GM21717 (cell line): Measurements from ENCODE around the gene RASA3.
"Not testable (repeated sequence)": the region's sequence is repeated elsewhere in the genome, so short reads cannot be mapped to it uniquely, and the experiment has no call there.

ENCODE experiments used
- ATAC-seq: cut with Tn5 transposase; IDR thresholded peaks from one replicate; pipeline ENCODE4 v1.9.1; 2021; ENCODE audit warnings: mild to moderate bottlenecking, moderate library complexity; ENCODE audit not compliant: unreplicated experiment

Gene RASA3

DNA sequence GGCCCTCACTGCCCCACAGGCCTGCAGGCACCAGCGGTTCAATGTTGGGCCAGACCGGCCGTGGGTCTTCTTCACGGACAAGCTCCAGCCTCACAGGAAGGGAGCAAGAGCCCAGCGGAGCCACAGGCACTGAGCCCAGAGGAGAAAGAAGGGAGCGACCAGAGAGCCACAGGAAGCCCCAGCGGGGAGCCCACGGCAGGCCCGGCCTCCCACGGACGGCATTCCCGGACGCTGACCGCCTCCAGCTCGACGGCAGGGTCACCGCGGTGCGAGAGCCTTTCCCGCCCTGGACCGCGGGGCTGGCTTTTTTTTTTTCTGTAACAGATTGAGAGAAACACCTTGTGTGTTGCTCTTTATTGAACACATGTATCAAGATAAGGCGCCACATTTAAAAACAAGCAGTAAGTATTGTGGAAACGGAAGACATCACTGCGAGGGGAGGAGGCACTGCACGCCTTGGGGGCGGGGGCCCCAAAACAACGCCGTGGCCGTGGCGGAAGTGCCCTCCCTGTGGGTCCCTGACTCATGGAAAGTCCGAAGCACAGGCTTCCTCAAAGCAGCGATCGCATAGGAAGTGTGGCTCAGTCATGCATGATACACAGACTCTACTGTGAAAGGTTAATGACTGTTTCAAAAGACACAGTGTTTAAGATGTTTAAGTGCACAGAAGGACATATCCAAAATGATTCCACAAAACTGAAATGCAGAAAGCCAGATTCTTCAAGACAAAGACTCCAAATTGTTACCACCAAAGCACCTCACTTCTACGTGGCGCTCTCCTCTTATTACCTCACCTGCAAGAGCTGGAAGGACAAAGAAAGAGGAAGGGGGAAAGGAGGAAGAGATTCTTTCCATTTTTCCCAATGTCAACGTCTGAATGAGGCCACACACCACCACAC, 3.5 kb downstream of the RASA3 start:
- peak; percentile 65 for ATAC-seq

DNA sequence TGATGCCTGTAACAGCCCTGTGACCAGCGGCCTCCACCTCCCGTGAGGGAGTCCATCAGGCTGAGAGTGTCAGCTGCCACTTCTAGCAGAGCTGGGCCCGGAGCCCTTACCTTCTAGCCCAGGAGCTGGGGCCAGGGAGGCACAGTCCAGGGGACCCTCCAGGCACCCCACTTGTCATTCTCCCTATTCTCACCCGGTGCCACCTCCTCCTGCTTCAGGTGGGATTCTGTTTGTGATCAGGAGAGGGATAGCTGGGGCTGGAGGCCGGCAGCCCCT, 4.1 kb downstream of the RASA3 start:
- no peak for ATAC-seq

DNA sequence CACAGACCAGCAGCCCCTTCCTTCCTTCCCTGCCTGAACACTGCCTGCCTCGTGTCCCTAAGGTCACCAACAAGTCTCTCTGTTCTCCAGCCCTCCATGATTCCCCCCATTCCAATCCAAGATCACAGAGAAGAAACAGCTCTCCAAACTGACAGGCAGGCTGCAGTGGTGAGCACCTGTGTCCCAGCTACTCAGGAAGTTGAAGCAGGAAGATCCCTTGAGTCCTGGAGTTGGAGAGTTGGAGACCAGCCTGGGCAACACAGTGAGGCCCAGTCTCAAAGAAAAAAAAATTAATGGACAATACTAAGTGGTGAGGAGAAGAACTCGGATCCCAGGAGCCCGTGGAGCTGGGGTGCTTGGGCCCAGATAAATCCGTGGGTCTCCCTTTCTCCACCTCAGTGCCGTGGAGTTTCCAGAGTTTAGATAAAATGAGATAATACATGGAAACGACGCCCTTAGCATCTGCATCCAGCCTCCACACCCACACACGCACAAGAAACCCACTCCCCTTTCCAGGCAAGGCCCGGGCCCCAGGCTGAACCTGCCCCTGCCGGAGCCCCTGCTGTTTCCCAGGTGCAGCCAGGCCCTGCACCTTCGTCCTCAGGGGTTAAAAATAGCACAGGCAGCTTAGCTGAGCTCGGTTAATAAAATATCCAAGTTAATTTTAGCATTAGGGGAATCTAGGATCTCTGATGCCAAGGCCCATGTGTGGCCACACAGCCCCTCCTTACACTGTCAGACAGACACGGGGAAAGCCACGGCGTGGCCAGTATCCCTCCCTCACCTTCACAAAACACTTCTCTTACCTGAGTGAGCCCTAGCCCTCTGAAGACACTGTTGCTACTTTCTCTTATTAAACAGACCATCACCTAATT, 4.7 kb downstream of the RASA3 start:
- ATAC-seq = no peak

DNA sequence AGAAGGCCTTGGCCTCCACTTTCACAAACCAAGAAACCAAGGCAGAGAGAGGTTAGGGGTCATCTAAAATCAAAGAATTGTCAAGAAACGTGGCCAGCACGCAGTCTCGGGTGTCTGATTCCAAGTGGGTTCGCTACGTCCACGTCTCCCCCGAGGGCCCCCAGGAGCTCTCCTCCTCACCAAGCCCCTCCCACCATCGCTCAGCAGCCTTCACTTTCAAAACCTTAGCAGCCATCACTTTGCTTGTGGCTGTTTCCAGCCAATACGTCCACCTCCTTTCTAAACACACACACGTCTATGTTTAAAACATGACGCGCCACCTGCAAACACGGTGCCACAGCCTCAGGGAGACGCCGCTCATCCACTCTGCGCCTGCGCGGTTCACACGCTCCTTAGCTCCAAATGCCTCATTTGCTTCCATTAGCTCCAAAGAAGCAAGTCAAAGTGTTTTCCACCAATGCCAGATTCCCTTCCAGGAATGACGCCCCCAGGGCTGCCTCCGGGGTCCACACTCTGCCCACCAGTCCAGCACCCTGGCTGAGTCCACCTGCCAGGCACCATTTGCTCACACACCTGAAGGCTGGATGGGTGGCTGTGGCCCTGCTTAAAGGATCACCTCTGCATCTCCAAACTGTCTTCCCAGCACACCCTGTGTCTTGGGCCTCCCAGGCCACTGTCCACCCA, 5.5 kb downstream of the RASA3 start:
- ATAC-seq = no peak

DNA sequence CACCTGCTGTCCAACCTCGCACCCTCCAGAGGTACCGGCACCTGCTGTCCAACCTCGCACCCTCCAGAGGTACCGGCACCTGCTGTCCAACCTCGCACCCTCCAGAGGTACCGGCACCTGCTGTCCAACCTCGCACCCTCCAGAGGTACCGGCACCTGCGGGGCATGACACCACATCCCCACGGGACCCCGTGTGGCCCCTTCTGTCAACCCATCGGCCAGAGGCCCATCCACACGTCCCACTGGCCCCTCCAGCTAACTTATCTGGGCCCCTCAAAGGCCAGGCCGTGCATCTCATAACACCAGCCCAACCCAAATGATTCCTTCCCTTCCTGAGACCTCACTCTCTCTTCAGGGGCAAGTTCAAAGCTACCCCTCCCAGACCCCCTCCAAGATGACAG, 6.3 kb downstream of the RASA3 start:
- ATAC-seq = not testable (repeated sequence)

DNA sequence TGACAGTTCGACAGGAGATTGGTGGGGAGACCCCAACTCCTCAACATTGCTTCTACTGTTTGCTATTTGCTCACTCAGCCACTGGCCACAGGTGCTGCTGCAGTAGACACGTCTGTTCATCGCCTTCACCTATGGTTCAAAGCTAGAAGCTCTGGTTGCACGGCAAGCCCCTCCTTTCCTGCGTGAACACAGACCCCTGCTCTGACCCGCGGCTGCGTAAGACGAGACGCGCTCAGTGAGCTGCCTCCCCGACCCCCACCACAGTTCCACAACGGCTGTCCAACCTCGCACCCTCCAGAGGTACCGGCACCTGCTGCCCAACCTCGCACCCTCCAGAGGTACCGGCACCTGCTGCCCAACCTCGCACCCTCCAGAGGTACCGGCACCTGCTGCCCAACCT, 6.8 kb downstream of the RASA3 start:
- no peak for ATAC-seq

DNA sequence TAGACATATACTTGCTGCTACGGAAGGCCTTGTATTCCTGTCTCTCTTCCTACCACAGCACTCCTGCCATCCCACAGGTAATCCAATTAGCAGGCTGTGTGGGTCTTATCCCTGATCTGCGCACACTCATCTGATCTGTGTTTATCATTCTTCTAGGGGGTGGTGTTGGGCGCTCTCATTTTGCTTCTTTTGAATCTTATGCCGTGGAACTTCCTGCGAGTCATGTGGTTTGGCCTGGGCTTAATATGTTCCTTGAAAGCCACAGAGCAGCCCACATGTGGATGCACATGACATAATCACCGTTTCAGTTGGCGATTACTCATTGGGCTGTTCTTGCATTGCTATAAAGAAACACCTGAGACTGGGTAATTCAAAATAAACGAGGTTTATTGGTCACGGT, 7.5 kb downstream of the RASA3 start:
- no peak for ATAC-seq

DNA sequence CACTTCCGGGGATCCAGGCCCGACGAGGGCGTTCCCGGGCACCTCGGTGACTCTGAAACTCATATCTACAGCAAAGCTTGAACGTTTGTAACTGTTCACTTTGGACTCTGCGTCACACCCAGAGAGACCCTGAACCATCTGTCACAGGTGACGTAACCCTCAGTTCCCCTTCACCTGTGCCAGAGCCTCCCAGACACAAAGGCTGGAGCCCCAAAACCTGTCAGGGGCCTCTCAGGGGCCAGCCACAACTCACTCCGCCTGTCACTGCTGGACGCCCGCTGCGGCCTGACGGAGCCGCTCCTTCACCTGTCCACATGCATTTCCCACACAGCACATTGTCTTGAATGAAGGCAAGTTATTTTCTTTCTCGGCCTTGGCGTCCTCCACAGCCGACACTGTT, 8.0 kb downstream of the RASA3 start:
- no peak for ATAC-seq

DNA sequence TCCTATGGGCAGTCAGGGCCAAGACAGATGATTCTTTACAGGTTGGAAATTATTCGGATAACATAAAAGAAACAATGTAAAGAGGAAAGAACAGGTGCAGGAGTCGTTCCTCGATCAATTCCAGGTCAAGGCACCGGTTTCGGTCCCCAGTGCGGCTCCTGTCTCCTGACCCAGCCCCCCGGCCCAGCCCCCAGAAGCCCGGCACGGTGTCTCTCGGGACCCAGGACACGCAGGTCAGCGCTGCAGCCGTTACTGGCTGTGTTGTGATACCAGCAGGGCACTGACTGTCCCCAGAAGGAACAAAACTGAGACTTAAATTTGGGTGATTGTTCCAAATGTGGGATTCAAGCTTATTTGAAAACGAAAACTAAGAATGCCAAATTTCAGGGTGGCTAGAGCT, 8.5 kb downstream of the RASA3 start:
- ATAC-seq = no peak

DNA sequence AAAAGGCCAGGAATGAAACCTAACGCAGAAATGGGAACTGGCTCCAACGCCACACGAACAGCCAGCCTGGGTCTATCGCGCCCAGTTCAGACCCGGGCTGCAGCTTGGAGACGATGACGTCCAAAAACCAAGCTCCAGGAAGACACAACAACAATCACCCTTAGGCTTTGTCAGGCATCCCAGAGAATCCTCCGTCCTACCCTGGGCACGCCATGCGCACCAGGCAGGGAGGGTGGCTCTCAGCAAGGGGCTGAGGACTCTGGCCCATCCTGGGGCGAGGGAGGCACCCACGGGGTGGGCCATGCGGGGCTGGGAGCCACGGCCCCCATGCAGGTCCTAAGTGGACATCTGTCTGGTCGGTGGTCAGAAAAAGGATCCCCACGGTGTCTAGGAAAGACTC, 9.0 kb downstream of the RASA3 start:
- ATAC-seq = no peak

DNA sequence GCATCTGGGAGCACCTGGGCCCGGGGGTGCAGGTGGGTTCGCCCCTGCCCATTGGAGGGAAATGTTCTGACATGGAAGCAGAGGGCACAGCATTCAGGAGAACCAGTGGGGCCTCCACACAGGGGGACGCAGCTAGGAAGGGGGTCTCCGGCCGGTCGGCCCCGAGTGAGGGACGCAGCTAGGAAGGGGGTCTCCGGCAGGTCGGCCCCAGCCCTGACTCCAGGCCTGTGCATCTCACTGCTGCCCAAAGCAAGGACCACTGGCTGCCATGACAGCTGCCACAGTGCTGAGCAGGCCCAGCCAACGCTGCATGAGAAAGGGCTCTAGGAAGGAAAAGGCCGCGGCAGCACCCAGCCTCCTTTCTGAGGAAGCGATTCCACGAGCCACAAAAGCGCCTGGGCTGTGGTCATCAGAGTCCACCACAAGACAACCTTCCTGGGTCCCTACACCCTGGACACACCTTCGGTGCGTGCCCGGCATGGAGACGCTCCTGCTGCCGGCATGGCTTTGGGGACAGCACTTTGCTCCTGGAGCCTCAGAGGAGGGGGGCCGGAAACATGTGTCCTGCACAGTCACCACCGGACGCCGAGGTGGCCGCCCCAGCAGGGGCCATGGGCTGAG, 9.7 kb downstream of the RASA3 start:
- ATAC-seq = no peak

DNA sequence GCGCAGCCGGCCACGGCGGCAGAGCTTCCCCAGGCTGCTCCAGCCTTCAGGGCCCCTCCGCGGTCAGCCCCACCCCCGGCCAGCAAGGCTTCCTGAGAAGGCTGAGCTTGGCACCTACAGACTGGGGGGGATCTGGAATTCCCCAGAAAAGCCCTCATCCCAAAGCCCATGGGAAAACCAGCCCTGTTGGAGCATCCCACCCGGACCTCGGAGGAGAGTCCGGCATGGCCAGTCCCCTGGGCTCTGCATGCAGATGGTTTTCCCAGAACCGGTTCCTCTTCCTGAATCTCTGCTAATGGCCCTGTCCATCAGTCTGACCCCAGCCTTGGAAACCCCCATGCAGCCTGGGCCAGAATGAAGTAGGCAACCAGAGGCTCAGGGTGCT, 10.3 kb downstream of the RASA3 start:
- no peak for ATAC-seq

DNA sequence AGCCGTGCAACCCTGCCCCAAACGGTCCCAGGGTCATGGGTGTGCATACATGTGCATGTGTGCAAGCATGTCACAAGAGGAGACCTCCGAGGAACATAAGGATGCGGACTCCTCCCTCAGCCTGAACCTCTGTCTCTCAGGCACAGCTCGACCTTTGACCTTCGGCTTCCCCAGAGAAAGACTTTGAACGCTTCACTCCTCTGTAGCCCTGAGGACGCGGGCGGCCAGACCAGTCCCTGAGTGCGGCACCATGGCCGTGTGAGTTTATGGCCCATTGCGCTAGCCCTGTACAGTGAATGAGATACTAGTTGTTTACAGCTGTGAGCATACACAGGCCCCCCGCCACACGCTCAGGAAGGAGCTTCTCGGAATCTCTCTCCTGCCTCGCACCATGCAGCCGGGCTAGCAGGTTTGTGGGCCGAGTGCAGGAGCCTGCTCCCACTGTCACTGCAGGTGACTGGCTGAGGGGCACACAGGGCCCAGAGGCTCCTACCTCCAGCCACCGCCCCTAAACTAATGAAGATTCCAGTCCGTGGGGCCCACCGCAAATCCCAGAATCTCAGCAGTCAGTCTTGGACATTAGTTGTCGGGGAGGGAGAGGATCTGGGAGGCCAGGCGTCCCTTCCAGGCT, 10.8 kb downstream of the RASA3 start:
- ATAC-seq = no peak

DNA sequence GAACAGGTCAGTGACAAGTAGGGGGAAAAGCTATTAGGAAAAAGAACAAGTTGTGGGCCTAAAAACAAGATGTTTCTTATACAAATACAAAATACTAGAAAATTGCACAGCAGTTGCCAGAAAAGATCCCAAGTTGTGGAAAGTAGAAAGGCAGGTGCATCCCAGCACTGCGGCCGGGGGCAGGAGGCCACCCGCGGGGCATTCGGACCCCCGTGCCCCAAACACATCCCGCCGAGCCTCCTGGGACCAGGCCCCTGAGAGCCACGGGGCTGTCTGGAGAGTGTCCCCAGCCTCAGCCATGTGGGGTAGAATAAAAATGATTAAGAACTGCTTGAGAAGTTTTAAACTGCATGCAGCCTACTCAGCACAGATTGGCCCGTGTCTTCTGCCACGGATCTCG, 11.4 kb downstream of the RASA3 start:
- no peak for ATAC-seq

DNA sequence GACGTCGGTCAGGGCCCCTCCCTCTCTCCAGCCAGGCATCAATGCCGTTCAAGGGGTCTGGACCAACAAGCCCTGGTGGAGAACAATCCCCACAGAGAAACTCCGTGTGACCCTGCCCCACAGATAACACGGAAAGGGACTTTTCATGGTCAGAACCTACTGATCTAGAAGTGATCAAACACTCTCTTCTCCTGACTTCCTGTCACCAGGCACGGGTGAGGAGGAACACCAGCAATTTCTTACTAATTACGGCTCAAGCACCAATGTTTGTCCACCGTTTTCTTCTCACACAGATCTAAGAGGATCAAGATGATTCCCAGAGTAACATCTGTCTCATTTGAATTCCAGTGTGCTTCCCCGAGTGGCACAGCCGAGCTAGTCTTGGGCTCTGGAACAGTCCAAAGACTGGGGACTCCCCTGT, 11.8 kb downstream of the RASA3 start:
- no peak for ATAC-seq

DNA sequence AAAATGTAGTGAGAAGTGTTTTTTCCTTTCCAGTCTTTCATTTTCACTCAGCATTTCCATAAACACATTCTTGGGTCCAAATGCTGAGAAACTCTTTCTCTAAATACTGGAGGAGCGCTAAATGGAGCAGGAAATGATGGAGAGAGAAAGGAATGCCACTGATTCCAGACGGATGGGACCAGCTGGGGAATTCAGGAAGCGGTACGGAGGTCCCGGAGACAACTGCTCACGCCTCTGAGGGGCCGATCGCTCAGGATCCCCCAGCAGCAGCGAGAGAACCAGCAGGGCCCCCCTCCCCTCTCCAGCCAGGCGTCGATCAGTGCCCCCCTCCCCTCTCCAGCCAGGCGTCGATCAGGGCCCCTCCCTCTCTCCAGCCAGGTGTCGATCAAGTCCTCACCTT, 13.2 kb downstream of the RASA3 start:
- ATAC-seq = no peak

DNA sequence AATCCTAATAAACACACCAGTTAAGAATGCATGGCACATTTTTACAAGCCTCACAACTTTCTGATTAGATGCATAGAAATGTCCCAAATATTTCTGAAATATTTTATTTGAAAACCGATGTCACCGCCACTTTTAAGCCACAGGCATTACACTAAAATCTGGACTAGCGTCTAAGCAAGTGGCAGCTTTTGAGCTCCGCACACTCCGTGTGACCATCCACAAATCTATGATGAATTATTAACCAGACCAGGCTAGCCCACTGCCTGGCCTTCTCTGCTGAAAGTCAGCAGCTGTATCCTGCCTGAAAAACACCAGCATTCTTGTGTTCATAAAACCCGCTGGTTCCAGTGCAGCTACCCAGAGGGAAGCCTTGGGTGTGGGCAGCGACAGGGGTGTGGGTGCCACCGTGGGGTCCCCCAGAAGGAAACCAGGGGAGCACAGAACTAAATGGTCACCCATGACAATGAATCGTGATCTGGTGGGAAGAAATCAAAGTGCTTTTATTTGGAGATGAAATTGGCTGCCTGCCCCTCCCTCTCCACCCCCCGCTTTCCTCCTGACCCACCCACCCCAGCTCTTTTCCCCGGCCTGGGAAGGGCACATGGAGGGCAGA, 13.8 kb downstream of the RASA3 start:
- no peak for ATAC-seq

DNA sequence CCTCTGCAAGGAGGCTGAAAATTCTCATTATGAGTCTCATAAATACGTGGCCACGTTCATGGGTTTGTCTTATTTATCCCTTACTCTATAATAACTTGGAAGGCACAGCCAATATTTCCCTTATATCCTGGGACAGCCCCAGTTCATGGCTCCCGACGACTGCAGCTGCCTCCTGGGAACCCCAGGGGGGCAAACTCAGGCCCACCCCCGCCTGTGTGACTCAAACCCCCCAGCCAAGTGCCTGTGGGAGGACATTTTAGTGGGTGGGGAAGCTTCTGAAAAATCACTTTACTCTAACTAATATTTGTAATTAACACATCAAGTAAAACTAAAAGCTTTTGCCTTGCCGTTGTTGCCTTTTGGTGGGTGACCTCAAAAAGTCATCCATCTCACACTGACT, 14.3 kb downstream of the RASA3 start:
- no peak for ATAC-seq

DNA sequence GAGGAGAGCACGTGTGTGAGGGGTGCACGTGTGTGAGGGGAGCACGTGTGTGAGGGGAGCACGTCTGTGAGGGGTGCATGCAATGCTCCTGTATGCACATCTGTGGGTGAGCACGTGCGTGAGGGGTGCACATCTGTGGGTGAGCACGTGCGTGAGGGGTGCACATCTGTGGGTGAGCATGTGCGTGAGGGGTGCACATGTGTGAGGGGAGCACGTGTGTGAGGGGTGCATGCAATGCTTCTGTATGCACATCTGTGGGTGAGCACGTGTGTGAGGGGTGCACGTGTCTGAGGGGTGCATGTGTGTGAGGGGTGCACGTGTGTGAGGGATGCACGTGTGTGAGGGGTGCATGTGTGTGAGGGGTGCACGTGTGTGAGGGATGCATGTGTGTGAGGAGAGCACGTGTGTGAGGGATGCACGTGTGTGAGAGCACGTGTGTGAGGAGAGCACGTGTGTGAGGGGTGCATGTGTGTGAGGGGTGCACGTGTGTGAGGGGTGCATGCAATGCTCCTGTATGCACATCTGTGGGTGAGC, 15.0 kb downstream of the RASA3 start:
- not testable (repeated sequence) for ATAC-seq

DNA sequence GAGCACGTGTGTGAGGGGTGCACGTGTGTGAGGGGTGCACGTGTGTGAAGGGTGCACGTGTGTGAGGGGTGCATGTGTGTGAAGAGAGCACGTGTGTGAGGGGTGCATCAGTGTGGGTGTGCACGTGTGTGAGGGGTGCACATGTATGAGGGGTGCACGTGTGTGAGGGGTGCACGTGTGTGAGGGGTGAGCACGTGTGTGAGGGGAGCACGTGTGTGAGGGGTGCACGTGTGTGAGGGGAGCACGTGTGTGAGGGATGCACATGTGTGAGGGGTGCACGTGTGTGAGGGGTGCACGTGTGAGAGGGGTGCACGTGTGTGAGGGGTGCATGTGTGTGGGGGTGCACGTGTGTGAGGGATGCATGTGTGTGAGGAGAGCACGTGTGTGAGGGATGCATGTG, 15.7 kb downstream of the RASA3 start:
- no peak for ATAC-seq
